Karpas-422 (cell line): ENCODE data around the gene FGFBP3. TPM values are rescaled to one million over a fixed set of nuclear protein-coding genes. Genes with fewer than 3 reads are reported as not detected.

Experiments
- DNase-seq: peaks from one replicate; pipeline ENCODE4 v3.0.0-alpha.2; 2015
- H2AFZ ChIP-seq: fragments of 200-600 bp; sonication (generic); 2 replicates; pipeline ENCODE4 v1.6.1; 2014; ENCODE audit warnings: antibody characterized with exemption, low read length, mixed read lengths
- H3K27ac ChIP-seq: fragments of 200-600 bp; sonication (generic); 2 replicates; pipeline ENCODE4 v1.5.1; 2014; ENCODE audit warnings: mild to moderate bottlenecking, low read length, moderate library complexity
- H3K27me3 ChIP-seq: fragments of 200-600 bp; sonication (generic); 2 replicates; pipeline ENCODE4 v1.6.1; 2014; ENCODE audit warnings: low read length, mixed read lengths
- H3K36me3 ChIP-seq: fragments of 200-600 bp; sonication (generic); 2 replicates; pipeline ENCODE4 v1.6.1; 2014; ENCODE audit warnings: low read length, mixed read lengths; ENCODE audit not compliant: insufficient read depth
- H3K4me1 ChIP-seq: fragments of 200-600 bp; sonication (generic); 2 replicates; pipeline ENCODE4 v1.6.1; 2014; ENCODE audit warnings: mild to moderate bottlenecking, low read length, mixed read lengths
- H3K4me2 ChIP-seq: fragments of 200-600 bp; sonication (generic); 2 replicates; pipeline ENCODE4 v1.6.1; 2014; ENCODE audit warnings: low read length, low read depth, mild to moderate bottlenecking; ENCODE audit not compliant: poor library complexity, severe bottlenecking
- H3K4me3 ChIP-seq: fragments of 200-600 bp; sonication (generic); 2 replicates; pipeline ENCODE4 v1.5.1; 2014; ENCODE audit warnings: mild to moderate bottlenecking, antibody characterized with exemption, low read length, mixed read lengths
- H3K79me2 ChIP-seq: fragments of 200-600 bp; sonication (generic); 2 replicates; pipeline ENCODE4 v1.6.1; 2014; ENCODE audit warnings: mild to moderate bottlenecking, low read length, mixed read lengths
- H3K9ac ChIP-seq: fragments of 200-600 bp; sonication (generic); 2 replicates; pipeline ENCODE4 v1.6.0; 2014; ENCODE audit warnings: low read length
- H3K9me2 ChIP-seq: fragments of 200-600 bp; sonication (generic), shearing (Covaris generic); replicated peaks from 2 replicates; pipeline ENCODE4 v1.6.0; 2014; ENCODE audit warnings: mild to moderate bottlenecking, low read length, moderate library complexity; ENCODE audit not compliant: insufficient read depth
- H3K9me3 ChIP-seq: fragments of 300-700, 200-600 bp; sonication (generic); 2 replicates; pipeline ENCODE4 v1.6.1; 2014; ENCODE audit warnings: low read length, mixed read lengths
- H4K20me1 ChIP-seq: fragments of 200-600 bp; sonication (generic); 2 replicates; pipeline ENCODE4 v1.6.1; 2014; ENCODE audit warnings: mild to moderate bottlenecking, antibody characterized with exemption, low read length, low read depth; ENCODE audit not compliant: insufficient read depth
- small RNA-seq: library from RNA; depleted of rRNA; stranded (forward); fragments of <200 nt; gene quantifications from one replicate; pipeline ENCODE3, GENCODE V24; 2014
- total RNA-seq: library from RNA; depleted of rRNA; stranded (reverse); fragments of >200 nt; shearing (Covaris generic); gene quantifications from 2 replicates; pipeline ENCODE4 v1.2.3, GENCODE V29; 2014; ENCODE audit warnings: low replicate concordance; rRNA removed

The FGFBP3 gene
- total RNA-seq, 1 experiment from 2014 or later, result 0.71 TPM

DNA sequence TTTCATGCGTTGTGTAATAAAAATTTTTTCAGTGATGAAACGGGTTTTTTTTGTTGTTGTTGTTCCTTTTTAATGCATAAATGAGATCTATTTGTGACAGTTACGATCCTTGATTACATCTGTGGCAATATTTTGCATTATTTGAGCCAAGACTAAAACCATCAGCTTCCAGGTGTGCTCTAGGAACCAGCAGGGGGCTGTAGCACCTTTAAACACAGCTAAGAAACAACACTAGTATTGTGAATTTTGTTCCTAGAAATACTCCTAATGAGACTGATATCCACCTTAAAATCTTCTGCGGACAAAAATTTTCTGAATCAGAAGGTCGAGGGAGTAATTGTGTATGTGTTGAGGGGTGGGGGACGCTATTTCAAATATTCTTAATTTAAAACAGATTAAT is 52.6 kb downstream of the FGFBP3 start:
- Histone ChIP-seq H2AFZ (no peak overlapping the region), H3K79me2 (no peaks in the 10 kb centered on the region), H3K27ac (no peak overlapping the region), H3K9ac (no peak overlapping the region), H3K4me3 (no peak overlapping the region), H3K27me3 (no peaks in the 10 kb centered on the region), H3K9me3 (no peaks in the 10 kb centered on the region), H4K20me1 (no peaks in the 10 kb centered on the region), H3K36me3 (no peaks in the 10 kb centered on the region; the same call in 1 of the 2 replicates), H3K4me1 (no peaks in the 10 kb centered on the region), H3K4me2 (no peak overlapping the region), H3K9me2 (no peaks in the 10 kb centered on the region)
- no peak for DNase-seq

Small RNA genes lying within 50 kb of the gene (small RNA-seq; reads per million reads assigned to genes)
- not detected for gene AL359198.2

Other genes starting within 250 kb of the FGFBP3 start
- 19.6 and 23.6 TPM in 2 replicates for gene TNKS2, start 111.1 kb downstream of the FGFBP3 start, total RNA-seq
- gene BTAF1, start 14.3 kb upstream of the FGFBP3 start, total RNA-seq, result 46.4 and 65.7 TPM in 2 replicates